Dedifferentiated amniotic fluid mesenchymal stem cell (primary cell): ENCODE results near the gene PCYT1A.
"Not testable (repeated sequence)": the region's sequence is repeated elsewhere in the genome, so short reads cannot be mapped to it uniquely, and the experiment has no call there.

Source experiments
- DNase-seq: peaks from one replicate; pipeline ENCODE4 v3.0.0-alpha.2; 2016; ENCODE audit errors: extremely low spot score

The PCYT1A gene

GRCh38 chr3:196214783-196215441 lies 72.6 kb downstream of the PCYT1A start:
- no peak for DNase-seq

GRCh38 chr3:196210673-196211556 lies 76.6 kb downstream of the PCYT1A start, which contains the start of gene ZDHHC19:
ZDHHC19 (minus strand) TSS chr3:196211400; CDS start chr3:196211315, 85 bp downstream.
- DNase-seq = no peak

DNA sequence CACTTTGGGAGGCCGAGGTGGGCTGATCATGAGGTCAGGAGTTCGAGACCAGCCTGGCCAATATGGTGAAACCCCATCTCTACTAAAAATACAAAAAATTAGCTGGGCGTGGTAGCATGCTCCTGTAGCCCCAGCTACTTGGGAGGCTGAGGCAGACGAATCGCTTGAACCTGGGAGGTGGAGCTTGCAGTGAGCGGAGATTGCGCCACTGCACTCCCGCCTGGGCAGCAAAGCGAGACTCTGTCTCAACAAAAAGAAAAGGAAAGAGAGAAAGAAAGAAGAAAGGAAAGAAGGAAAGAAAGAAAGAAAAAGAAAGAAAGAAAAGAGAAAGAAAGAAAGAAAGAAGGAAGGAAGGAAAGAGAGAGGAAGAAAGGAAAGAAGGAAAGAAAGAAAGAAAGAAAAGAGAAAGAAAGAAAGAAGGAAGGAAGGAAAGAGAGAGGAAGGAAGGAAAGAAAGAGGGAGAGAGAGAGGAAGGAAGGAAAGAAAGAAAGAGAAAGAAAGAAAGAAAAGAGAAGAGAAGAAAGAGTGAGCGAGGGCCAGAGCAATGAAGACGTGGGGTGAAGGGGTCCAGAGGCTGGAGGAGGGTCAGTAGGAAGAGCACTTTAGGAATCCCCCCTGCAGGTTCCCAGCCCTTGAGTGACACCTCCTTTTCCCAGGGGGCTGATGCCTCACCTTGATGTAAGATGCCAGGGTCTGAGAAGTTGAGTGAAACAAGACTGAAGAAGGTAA lies 77.4 kb downstream of the PCYT1A start:
- not testable (repeated sequence) for DNase-seq

DNA sequence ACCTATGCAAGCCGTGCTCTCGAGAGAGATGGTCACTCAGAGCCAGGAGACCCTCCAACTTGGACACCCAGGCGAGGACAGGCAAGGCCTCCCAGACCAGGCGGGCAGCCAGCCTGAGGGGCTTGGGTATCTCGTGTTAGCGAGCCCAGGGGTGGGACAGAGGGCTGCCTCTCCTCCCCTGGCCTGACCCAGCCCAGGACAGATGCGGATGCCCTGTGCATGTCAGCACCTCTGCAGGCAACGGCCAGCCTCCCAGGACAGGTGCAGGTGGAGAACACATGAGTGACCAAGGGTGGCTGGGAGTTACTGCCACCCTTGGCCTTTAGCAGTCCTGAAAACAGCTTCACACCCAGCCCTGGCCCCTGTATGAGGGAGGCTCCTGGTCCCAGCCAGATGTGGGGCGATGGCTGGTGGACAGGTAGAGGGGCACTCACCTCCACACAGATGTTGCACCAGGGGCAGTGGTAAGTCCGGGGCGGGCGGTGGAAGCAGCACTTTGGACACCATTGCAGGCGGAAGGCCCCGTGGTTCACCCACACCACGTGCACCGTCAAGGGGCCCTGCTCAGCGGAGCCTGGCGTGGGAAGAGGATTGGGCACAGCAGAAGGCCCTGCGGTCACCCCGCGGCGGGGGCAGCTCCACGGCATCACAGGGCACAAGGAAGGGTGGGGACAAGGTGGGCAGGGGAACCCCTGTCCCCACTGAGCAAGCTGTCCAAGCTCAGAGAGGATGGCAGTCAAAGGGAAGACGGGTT lies 78.4 kb downstream of the PCYT1A start:
- no peak for DNase-seq

- no peak for DNase-seq
Observed at GRCh38 chr3:196207833-196208607, 79.5 kb downstream of the PCYT1A start.

DNA sequence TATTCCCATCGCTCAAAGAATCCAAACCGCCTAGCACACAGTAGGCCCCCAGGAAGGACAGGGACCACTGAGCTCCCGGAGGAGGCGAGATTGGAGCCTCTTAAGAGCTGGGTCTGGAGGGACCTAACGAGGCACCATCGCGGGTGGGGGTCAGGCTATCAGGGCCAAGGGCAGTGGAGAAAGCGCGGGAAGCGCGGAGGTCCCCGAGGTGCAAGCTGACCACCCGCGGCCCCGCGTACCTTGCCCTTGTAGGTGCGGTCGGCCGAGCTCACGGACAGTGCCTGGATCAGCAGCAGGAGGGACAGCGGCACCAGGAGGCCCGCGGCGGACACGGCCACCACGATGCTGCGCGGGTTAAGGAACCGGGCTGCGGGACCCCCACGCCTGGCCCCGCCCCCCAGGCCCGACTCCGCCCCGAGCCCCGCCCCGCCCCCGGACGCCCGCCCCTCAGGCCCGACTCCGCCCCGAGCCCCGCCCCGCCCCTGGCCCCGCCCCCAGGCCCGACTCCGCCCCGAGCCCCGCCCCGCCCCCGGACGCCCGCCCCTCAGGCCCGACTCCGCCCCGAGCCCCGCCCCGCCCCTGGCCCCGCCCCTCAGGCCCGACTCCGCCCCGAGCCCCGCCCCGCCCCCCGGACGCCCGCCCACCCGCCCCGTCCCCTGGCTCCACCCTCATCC lies 80.2 kb downstream of the PCYT1A start:
- no peak for DNase-seq

- DNase-seq = not testable (repeated sequence)
Observed at GRCh38 chr3:196205442-196206205, 81.9 kb downstream of the PCYT1A start.

DNA sequence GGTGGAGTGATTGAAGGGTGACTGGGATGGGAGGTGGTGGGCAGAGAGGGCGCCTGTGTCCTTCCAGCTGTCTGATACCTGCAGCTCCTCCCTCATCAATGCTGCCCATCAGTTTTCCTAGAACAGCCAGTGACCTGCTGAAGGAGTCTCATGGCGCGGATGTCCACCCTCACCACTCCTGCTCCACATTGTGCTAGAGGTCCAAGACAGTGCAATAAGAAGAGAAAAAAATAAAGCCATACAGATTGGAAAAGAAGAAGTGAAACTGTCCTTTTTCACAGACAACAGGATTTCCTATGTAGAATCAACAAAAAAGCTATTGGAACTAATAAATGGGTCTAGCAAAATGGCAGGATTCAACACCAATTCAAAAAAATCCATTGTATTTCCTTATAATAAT lies 83.7 kb downstream of the PCYT1A start:
- DNase-seq = no peak

DNA sequence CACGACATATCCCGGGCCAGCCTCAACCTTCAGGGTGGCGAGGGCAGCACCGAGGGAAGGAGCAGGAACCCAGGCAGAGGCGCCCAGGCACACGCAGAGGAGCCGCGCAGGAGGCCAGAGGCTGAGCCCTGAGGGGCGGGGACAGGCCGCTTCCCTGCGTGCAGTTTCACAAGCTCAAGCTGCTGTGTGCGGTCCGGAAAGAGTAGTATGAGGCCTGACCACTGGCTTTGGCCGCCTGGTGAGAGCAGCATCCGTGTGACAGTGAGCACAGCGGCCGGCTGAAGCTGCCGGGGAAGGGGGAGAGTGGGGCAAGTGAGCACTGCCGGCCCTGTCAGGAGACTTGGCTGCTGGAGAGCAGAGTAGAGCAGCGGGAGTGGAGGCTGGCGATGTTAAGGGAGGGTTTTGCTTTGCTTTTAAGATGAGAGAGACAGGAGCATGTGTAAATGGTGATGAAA lies 85.0 kb downstream of the PCYT1A start:
- DNase-seq = no peak

- no peak for DNase-seq
Observed at GRCh38 chr3:196198771-196199753, 88.5 kb downstream of the PCYT1A start.

DNA sequence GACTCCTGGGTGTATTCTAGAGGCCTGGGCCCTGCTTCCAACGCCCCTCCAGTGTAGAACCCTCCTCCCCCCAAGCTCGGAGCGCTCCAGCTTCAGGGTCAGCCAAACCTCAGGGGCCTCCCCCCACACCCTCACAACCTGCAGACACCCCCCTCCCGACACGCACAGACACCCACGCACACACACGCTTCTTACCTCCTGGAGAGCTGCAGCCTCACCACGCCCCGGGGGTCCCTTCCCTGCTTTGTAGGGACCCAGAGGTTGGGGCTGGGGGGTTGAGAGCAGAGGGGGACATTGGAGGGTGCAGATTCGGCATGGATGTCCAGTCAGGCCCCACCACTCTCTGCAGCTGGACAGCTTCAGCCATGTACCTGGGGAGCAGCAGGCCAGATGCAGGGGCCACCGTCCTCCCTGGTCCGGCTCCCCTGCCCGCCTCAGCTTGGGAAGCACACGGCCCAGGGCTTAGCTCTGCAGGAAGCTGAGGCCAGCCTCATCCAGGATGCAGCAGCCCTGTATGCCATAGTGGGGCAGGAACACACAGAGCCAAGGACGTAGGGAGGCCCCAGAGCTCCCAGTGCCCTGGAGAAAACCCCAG lies 89.3 kb downstream of the PCYT1A start:
- no peak for DNase-seq

- no peak for DNase-seq
Observed at GRCh38 chr3:196197524-196197923, 90.0 kb downstream of the PCYT1A start.

GRCh38 chr3:196195664-196196265 lies 91.8 kb downstream of the PCYT1A start:
- no peak for DNase-seq

DNA sequence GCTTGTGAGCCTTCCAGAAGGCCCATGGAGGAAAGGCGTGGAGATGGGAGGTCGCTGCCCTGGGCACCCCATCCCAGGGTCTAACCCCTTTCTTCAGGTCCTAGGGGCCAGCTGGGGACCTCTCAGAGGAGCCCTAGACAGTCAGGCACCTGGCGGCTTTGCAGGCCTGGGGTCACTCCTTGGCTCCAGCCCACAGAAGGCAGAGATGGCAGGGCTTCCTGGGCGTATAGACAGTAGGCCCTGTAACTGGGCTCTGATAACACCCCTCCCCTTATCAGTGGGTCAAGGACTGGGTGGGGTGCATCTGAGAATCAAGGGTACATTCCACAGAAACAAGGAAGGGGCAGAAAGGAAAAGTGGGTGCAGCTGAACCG lies 93.0 kb downstream of the PCYT1A start:
- no peak for DNase-seq

GRCh38 chr3:196193736-196194541 lies 93.6 kb downstream of the PCYT1A start:
- DNase-seq = no peak

GRCh38 chr3:196193133-196193735 lies 94.3 kb downstream of the PCYT1A start:
- no peak for DNase-seq
